ENCODE results near the gene TIMELESS. TPM values are rescaled to one million over a fixed set of nuclear protein-coding genes. Genes with fewer than 3 reads are reported as not detected.

TIMELESS gene
- total RNA-seq, 4 donors from 2014 or later: 2.3 to 4.1 (median 2.4) TPM

DNA sequence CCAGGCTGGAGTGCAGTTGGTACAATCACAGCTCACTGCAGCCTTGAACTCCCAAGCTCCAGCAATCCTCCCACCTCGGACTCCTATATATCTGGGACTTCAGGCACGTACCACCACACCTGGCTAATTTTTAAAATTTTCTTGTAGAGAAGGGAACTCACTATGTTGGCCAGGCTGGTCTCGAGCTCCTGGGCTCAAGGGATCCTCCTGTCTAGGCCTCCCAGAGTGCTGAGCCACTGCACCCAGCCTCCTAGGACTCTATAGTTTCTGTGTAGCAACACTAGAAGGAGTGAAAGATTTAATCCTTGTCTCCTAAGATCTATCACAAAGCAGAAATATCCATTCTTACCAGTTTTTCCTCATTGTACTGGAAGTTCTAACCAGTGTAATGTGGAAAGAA, 82.3 kb downstream of the TIMELESS start:
- H3K4me1 ChIP-seq: no peaks in the 10 kb centered on the region
- no peak overlapping the region for H3K4me3 ChIP-seq
- intact Hi-C loops (cut with DNase I): no loop called here
- H3K9me3 ChIP-seq: no peaks in the 10 kb centered on the region
- WGBS: 81% methylated on average over 3 of the region's 3 CpGs
- no peak overlapping the region for H3K27ac ChIP-seq (replicated peaks in 1 of 4)
- no peak for DNase-seq (ENCODE audit: extremely low spot score)
- no peaks in the 10 kb centered on the region for H3K36me3 ChIP-seq
- no peaks in the 10 kb centered on the region for H3K27me3 ChIP-seq
- no peak for TF ChIP-seq EP300 (IDR thresholded peaks at IDR 0.05)
- no peak for TF ChIP-seq POLR2A (IDR thresholded peaks at IDR 0.05; ENCODE audit: low read depth)
- TF ChIP-seq POLR2AphosphoS5 (IDR thresholded peaks at IDR 0.05): no peak
- TF ChIP-seq, protein P1, sequence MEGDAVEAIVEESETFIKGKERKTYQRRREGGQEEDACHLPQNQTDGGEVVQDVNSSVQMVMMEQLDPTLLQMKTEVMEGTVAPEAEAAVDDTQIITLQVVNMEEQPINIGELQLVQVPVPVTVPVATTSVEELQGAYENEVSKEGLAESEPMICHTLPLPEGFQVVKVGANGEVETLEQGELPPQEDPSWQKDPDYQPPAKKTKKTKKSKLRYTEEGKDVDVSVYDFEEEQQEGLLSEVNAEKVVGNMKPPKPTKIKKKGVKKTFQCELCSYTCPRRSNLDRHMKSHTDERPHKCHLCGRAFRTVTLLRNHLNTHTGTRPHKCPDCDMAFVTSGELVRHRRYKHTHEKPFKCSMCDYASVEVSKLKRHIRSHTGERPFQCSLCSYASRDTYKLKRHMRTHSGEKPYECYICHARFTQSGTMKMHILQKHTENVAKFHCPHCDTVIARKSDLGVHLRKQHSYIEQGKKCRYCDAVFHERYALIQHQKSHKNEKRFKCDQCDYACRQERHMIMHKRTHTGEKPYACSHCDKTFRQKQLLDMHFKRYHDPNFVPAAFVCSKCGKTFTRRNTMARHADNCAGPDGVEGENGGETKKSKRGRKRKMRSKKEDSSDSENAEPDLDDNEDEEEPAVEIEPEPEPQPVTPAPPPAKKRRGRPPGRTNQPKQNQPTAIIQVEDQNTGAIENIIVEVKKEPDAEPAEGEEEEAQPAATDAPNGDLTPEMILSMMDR (IDR thresholded peaks at IDR 0.05): no peak

Other genes starting within 250 kb of the TIMELESS start
- 100 to 1,000 TPM in 3 of 4 donors, 10 to 100 TPM in 1; 64.4 to 165 (median 109) TPM for gene RNF41, start 227.5 kb downstream of the TIMELESS start, total RNA-seq
- gene NABP2, start 225.1 kb downstream of the TIMELESS start, total RNA-seq: 10 to 100 TPM; 27.0 to 36.4 (median 30.9) TPM
- gene SLC39A5, start 219.4 kb downstream of the TIMELESS start, total RNA-seq: not detected
- 10 to 100 TPM; 13.8 to 31.5 (median 19.6) TPM for gene ANKRD52, start 191.0 kb downstream of the TIMELESS start, total RNA-seq
- 10 to 100 TPM; 12.4 to 22.8 (median 15.7) TPM for gene COQ10A, start 182.5 kb downstream of the TIMELESS start, total RNA-seq
- 100 to 1,000 TPM in 3 of 4 donors, 10 to 100 TPM in 1; 91.8 to 155 (median 111) TPM for gene CS, start 149.1 kb downstream of the TIMELESS start, total RNA-seq
- 10 to 100 TPM; 48.8 to 61.5 (median 50.3) TPM for gene CNPY2, start 133.4 kb downstream of the TIMELESS start, total RNA-seq
- gene PAN2, start 115.4 kb downstream of the TIMELESS start, total RNA-seq: 10 to 100 TPM; 14.1 to 34.5 (median 24.4) TPM
- not detected for gene IL23A, start 110.5 kb downstream of the TIMELESS start, total RNA-seq
- gene STAT2, start 89.3 kb downstream of the TIMELESS start, total RNA-seq: 10 to 100 TPM; 55.7 to 78.9 (median 68.2) TPM
- not detected for gene APOF, start 86.6 kb downstream of the TIMELESS start, total RNA-seq
- not detected for gene MIP, start 5.2 kb upstream of the TIMELESS start, total RNA-seq
- 1 to 10 TPM; 1.4 to 2.2 (median 1.9) TPM for gene SPRYD4, start 19.2 kb upstream of the TIMELESS start, total RNA-seq
- 1 to 10 TPM in 1 of 4 donors, under 1 TPM in 2, not detected in 1; 0.97 to 1.0 (median 0.99) TPM for gene GLS2, start 38.7 kb upstream of the TIMELESS start, total RNA-seq
- 10 to 100 TPM; 31.6 to 49.4 (median 40.4) TPM for gene RBMS2, start 72.4 kb upstream of the TIMELESS start, total RNA-seq
- 10 to 100 TPM; 45.4 to 65.6 (median 61.5) TPM for gene BAZ2A, start 180.9 kb upstream of the TIMELESS start, total RNA-seq
- gene ATP5F1B, start 196.6 kb upstream of the TIMELESS start, total RNA-seq: 100 to 1,000 TPM; 383 to 465 (median 424) TPM
- 100 to 1,000 TPM in 1 of 4 donors, 10 to 100 TPM in 3; 86.8 to 118 (median 92.0) TPM for gene PTGES3, start 238.9 kb upstream of the TIMELESS start, total RNA-seq